Effector memory CD8-positive, alpha-beta T cell (primary cell): ENCODE measurements around the gene CISD2.

Source experiments
- ATAC-seq: fragments of 150-1000 bp; cut with Tn5 transposase; replicated peaks from 2 replicates; pipeline ENCODE4 v1.10.0; 2021; ENCODE audit warnings: mild to moderate bottlenecking, moderate library complexity
- DNase-seq, 3 experiments: peaks; one replicate each; pipeline ENCODE4 v3.0.0; 2021
- H3K27ac Mint-ChIP-seq, 2 donors: one replicate each; pipeline ENCODE4 v1.8.0; 2022; ENCODE audit warnings: mild to moderate bottlenecking in 2 of 2, mixed read lengths in 2 of 2, moderate library complexity in 2 of 2
- H3K27me3 Mint-ChIP-seq, 2 donors: one replicate each; pipeline ENCODE4 v1.8.0; 2022; ENCODE audit warnings: mixed read lengths in 2 of 2
- H3K36me3 Mint-ChIP-seq: one replicate; pipeline ENCODE4 v1.8.0; 2022; ENCODE audit warnings: mild to moderate bottlenecking, moderate library complexity, mixed read lengths; ENCODE audit not compliant: insufficient read depth
- H3K4me1 Mint-ChIP-seq, 2 donors: one replicate each; pipeline ENCODE4 v1.8.0; 2022; ENCODE audit warnings: low read depth in 2 of 2, mixed read lengths in 2 of 2
- H3K4me3 Mint-ChIP-seq, 2 donors: one replicate each; pipeline ENCODE4 v1.8.0; 2022; ENCODE audit warnings: mild to moderate bottlenecking in 2 of 2, mixed read lengths in 2 of 2, moderate library complexity in 2 of 2
- H3K9me3 Mint-ChIP-seq, 2 donors: one replicate each; pipeline ENCODE4 v1.8.0; 2022; ENCODE audit warnings: mixed read lengths in 2 of 2

CISD2 gene

DNA sequence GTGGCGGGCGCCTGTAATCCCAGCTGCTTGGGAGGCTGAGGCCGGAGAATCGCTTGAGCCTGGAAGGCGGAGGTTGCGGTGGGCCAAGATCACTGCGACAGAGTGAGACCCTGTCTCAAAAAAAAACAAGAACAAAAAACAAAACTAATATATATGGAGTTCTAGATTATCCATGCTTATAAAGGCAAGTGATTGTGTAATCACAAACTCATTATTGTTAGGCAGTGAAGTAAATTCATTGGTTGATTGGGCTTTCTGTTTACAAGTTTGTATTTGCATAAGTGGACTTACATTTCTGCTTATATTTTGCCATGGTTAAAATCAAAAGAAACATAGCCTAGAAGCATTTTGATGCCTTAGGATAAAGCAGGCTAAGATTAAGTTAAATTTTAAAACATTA lies 39.0 kb upstream of the CISD2 start:
- H3K4me1 Mint-ChIP-seq, result peaks cover 6 to 20% of the 10 kb centered on the region in 2 donors
- H3K27me3 Mint-ChIP-seq, result no peaks in the 10 kb centered on the region
- no peaks in the 10 kb centered on the region for H3K36me3 Mint-ChIP-seq
- no peak for ATAC-seq
- no peak for DNase-seq
- H3K27ac Mint-ChIP-seq, result no peak overlapping the region
- H3K4me3 Mint-ChIP-seq, result no peak overlapping the region
- H3K9me3 Mint-ChIP-seq, result no peaks in the 10 kb centered on the region

DNA sequence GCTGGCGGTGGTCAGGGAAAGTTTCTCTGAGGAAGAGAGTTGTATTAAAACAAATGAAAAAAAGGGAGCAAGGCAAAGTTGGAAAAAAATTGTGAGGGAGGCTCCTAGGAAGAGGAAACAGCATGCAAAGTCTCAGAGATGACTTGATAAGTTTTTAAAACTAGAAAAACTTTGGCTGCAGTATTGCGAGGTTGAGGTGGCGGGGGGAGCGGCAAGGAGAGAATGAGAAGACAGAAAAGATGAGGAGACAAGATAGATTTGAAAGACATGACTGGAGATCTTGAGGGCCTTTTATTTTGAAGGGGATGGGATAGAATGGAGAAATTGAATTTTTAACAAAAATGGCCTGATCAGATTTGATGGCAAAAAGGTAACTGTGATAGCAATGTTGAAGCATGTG lies 36.7 kb upstream of the CISD2 start:
- Mint-ChIP-seq H3K27me3 (no peaks in the 10 kb centered on the region), H3K36me3 (peaks cover 3% of the 10 kb centered on the region)
- ATAC-seq, result no peak

DNA sequence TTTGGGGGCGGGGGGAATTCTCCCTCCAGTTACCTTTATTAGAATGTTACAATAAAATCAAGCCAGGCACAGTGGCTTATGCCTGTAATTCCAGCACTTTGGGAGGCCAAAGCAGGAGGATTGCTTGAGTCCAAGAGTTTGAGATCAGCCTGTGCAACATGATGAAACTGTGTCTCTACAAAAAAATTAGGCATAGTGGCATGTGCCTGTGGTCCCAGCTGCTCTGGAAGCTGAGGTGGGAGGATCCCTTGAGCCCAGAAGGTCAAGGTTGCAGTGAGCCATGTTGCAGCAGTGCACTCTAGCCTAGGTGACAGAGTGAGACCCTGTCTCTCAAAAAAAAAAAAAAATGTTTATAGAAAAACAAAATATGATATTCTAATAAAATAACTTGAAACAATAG lies 36.1 kb upstream of the CISD2 start:
- H3K27me3 Mint-ChIP-seq, result no peaks in the 10 kb centered on the region
- peak overlapping the region in 1 of 2 donors; percentile 23 for H3K27ac Mint-ChIP-seq
- peaks cover 3% of the 10 kb centered on the region for H3K36me3 Mint-ChIP-seq
- ATAC-seq, result no peak
- DNase-seq, result no peak
- peaks cover 6 to 20% of the 10 kb centered on the region in 2 donors for H3K4me1 Mint-ChIP-seq
- no peak overlapping the region for H3K4me3 Mint-ChIP-seq
- no peaks in the 10 kb centered on the region for H3K9me3 Mint-ChIP-seq

More for the DNA sequence above, 36.7 kb upstream of the CISD2 start:
- DNase-seq, result no peak
- H3K27ac Mint-ChIP-seq, result peak overlapping the region in 1 of 2 donors; percentile 23
- no peaks in the 10 kb centered on the region for H3K9me3 Mint-ChIP-seq
- H3K4me1 Mint-ChIP-seq, result peaks cover 6 to 20% of the 10 kb centered on the region in 2 donors
- no peak overlapping the region for H3K4me3 Mint-ChIP-seq

DNA sequence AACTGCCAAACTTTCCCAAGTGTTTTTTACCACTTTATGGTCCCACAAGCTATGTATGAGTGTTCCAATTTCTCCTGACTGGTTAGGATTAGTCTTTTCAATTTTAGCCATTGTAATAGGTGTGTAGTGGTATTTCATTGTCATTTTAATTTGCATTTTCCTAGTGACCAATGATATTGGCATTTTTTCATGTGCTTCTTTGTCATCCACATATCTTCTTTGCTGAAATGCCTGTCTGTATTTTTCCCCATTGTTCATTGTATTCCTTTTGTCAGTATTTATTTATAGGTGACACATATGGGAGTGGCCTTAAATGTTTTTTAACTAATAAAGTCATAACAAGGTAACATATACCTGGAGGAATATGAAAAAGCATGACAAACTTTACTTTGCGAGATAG lies 32.2 kb upstream of the CISD2 start:
- ATAC-seq (no peak), DNase-seq (no peak)
- Mint-ChIP-seq H3K36me3 (peaks cover 3% of the 10 kb centered on the region), H3K4me3 (no peak overlapping the region), H3K4me1 (peaks cover 0 to 6% of the 10 kb centered on the region in 2 donors), H3K9me3 (no peaks in the 10 kb centered on the region), H3K27ac (no peak overlapping the region), H3K27me3 (no peaks in the 10 kb centered on the region)

DNA sequence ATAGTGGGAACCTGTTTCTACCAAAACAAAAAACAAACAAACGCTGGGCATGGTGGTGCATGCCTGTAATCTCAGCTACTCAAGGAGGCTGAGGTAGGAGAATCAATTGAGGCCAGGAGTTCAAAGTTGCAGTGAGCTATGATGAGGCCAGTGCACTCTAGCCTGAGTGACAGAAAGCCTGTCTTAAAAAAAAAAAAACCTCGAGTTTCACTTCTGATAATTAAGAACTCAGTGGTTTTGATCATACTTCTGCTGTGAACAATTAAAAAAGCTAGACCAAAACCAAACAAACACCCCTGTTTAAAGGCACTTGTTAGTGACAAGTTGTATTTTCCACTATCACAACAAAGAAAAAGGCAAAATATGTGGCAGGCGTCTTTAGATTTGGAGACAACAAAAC lies 26.4 kb upstream of the CISD2 start:
- H3K27ac Mint-ChIP-seq, result peak overlapping the region in 1 of 2 donors; percentile 75
- no peaks in the 10 kb centered on the region for H3K4me1 Mint-ChIP-seq
- H3K4me3 Mint-ChIP-seq, result no peak overlapping the region
- no peaks in the 10 kb centered on the region for H3K36me3 Mint-ChIP-seq
- no peaks in the 10 kb centered on the region for H3K9me3 Mint-ChIP-seq
- no peak for ATAC-seq
- H3K27me3 Mint-ChIP-seq, result no peaks in the 10 kb centered on the region
- no peak for DNase-seq

DNA sequence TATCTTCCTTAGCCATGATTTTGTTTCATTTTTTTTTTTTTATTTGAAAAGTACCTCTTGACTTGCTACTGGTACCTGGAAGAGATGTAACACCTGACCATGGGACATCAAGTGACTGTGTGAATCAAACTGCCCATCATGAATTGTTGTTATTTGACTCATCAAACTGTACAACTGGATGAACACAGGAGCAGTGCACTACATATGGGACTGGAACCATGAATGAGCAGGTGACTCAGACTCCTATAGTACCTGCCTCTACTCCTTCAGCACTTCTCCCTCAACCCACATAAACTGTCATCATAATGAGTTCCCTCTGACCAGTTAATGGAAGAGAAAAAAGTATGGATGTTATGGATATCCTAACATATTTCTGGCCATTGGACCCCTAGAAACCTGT lies 25.5 kb upstream of the CISD2 start:
- ATAC-seq (no peak), DNase-seq (no peak)
- no peak overlapping the region for H3K4me3 Mint-ChIP-seq
- no peaks in the 10 kb centered on the region for H3K9me3 Mint-ChIP-seq
- no peaks in the 10 kb centered on the region for H3K36me3 Mint-ChIP-seq
- H3K27me3 Mint-ChIP-seq, result no peaks in the 10 kb centered on the region
- no peaks in the 10 kb centered on the region for H3K4me1 Mint-ChIP-seq
- no peak overlapping the region for H3K27ac Mint-ChIP-seq

DNA sequence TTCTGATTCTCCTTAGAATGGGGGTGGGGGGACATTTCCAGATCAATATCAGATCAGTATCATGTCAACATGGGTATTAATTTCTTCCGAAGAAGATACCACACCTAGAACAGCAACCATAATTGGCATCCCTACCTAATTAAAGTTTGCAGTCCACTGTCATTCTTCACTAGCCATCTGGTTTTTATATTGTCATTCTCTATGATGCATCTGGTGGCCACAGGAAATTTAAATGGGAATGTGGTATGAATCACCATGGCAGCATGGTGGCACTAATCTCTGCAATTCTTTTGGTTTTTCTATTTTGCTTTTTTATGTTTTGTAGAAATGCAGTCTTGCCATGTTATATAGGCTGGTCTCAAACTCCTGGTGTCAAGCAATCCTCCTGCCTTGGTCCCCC lies 24.9 kb upstream of the CISD2 start:
- ATAC-seq (no peak), DNase-seq (no peak)
- no peaks in the 10 kb centered on the region for H3K36me3 Mint-ChIP-seq
- no peaks in the 10 kb centered on the region for H3K9me3 Mint-ChIP-seq
- H3K27me3 Mint-ChIP-seq, result no peaks in the 10 kb centered on the region
- no peak overlapping the region for H3K4me3 Mint-ChIP-seq
- H3K27ac Mint-ChIP-seq, result no peak overlapping the region
- no peaks in the 10 kb centered on the region for H3K4me1 Mint-ChIP-seq

DNA sequence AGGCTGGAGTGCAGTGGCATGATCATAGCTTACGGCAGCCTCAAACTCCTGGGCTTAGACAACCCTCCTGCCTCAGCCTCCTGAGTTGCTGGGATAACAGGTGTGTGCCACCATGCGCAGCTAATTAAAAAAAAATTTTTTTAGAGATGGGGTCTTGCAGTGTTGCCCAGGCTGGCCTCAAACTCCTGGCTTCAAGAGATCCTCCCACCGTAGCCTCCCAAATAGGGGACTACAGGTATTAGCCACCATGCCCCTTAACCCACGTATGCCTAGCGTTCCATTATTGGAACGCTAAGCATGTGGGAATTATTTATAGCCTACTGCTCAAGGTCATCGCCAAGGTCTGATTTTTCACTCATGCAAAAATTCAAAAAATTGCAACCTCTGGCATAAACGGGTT lies 21.1 kb upstream of the CISD2 start:
- H3K4me1 Mint-ChIP-seq, result peaks cover 3 to 4% of the 10 kb centered on the region in 2 donors
- ATAC-seq (no peak), DNase-seq (no peak)
- no peaks in the 10 kb centered on the region for H3K9me3 Mint-ChIP-seq
- no peak overlapping the region for H3K4me3 Mint-ChIP-seq
- no peaks in the 10 kb centered on the region for H3K27me3 Mint-ChIP-seq
- no peak overlapping the region for H3K27ac Mint-ChIP-seq
- H3K36me3 Mint-ChIP-seq, result no peaks in the 10 kb centered on the region

DNA sequence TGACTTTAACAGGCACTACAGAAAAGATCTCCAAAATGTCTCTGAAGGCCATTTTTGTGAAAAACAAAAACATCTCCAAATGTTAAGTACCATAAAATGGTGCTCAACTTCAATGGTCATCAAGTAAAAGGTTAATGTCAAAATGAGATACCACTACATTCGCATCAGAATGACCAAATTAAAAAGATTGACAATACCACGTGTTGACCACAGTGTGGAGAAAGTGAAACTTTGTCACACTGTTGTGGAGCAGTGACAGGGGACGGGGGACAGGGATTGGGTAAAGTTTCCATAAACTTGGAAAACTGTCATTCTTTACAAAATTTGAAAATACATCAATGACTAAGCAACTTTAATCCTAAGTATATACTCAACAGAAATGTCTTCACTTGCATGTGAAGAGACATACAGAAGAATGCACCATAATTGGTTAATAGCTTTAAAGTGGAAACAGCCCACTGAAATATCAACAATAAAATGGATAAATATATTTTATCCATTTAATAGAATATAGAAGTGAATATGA lies 19.1 kb upstream of the CISD2 start:
- no peaks in the 10 kb centered on the region for H3K27me3 Mint-ChIP-seq
- no peak for ATAC-seq
- no peak overlapping the region for H3K27ac Mint-ChIP-seq
- no peak overlapping the region for H3K4me3 Mint-ChIP-seq
- H3K36me3 Mint-ChIP-seq, result no peaks in the 10 kb centered on the region
- DNase-seq, result no peak
- peaks cover 3 to 4% of the 10 kb centered on the region in 2 donors for H3K4me1 Mint-ChIP-seq
- no peaks in the 10 kb centered on the region for H3K9me3 Mint-ChIP-seq

DNA sequence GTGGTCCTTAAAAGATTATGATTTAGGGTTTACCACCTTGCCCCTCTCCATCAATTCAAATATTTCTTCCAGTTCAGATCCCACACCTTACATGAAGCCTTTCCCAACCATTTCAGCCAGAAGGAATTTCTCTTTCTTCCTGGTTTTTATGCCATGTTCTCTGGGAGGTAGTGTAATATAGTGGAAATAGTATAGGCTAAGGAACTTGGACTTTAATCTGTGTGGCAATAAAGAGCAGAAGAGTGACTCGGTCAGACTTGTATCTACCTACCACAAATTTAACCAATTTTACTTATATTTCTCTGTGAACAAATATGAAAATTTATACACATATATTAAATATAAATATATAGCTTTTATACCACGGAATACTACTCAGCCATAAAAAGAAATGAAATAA lies 18.4 kb upstream of the CISD2 start:
- no peaks in the 10 kb centered on the region for H3K9me3 Mint-ChIP-seq
- peaks cover 3 to 4% of the 10 kb centered on the region in 2 donors for H3K4me1 Mint-ChIP-seq
- no peak overlapping the region for H3K4me3 Mint-ChIP-seq
- no peaks in the 10 kb centered on the region for H3K36me3 Mint-ChIP-seq
- no peak for DNase-seq
- H3K27me3 Mint-ChIP-seq, result no peaks in the 10 kb centered on the region
- H3K27ac Mint-ChIP-seq, result no peak overlapping the region
- ATAC-seq, result no peak

DNA sequence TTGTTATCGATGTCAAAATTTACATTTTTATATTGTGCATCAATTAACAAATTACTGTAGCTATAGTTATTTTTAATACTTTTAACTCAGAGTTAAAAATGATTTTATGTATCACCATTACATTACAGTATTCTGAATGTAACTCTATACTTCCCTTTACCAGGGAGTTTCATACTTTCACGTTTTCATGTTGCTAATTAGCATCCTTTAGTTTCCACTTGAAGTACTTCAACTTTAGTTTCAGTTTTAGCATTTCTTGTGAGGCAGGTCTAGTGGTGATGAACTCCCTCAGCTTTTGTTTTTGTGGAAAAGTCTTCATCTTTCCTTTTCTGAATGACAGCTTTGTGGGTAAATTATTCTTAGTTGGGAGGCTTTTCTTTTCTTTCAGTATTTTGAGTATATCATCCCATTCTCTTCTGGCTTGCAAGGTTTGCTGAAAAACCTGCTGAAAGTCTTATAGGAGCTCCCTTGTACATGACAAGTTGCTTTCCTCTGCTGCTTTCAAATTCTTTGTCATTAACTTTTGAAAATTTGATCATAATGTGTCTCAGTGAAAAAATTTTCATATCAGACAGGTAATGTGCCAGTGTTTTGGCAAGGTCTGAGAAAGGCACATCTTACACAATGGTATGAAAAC lies 9.8 kb upstream of the CISD2 start:
- H3K4me1 Mint-ChIP-seq, result peaks cover 0 to 4% of the 10 kb centered on the region in 2 donors
- H3K9me3 Mint-ChIP-seq, result peaks cover 5 to 18% of the 10 kb centered on the region in 2 donors
- DNase-seq (no peak), ATAC-seq (no peak)
- H3K36me3 Mint-ChIP-seq, result no peaks in the 10 kb centered on the region
- H3K27ac Mint-ChIP-seq, result no peak overlapping the region
- H3K4me3 Mint-ChIP-seq, result no peak overlapping the region
- H3K27me3 Mint-ChIP-seq, result no peaks in the 10 kb centered on the region

DNA sequence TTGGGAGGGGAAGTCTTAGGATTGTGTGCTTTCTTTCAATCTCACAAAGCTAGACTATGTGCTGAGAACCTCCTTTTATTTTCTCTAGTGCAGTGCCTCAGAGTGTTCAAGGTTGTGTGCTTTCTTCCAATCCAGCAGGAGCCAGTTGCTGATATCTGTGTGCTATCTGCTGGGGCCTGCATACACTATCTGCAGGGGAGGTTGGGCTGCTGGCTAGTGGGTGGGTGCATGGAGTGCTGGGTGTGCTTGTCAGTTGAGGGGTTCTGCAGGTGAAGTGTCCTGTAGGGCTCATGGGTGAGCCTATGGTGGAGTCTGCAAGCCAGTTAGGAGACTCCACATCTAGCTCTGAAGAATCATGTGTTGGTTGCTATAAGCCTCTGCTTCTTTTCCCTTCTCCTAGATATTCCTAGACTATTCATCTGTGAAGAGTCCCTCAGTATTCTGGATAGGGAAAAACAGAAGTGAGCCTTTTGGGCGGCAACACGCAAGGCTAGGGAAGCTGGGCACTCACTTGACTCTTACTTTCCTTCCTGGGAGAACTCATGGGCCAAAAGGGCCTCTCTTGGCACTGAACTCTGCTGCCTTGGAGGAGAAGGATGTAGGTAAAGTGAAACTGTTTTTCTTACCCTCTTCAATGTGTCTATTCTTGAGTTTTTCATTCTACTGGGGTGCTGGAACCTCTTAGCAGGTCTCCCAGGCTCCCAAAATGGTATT lies 8.0 kb upstream of the CISD2 start:
- DNase-seq (no peak), ATAC-seq (no peak)
- H3K9me3 Mint-ChIP-seq, result peaks cover 5 to 18% of the 10 kb centered on the region in 2 donors
- peaks cover 4% of the 10 kb centered on the region in 2 donors for H3K4me1 Mint-ChIP-seq
- no peak overlapping the region for H3K4me3 Mint-ChIP-seq
- H3K36me3 Mint-ChIP-seq, result no peaks in the 10 kb centered on the region
- H3K27me3 Mint-ChIP-seq, result no peaks in the 10 kb centered on the region
- no peak overlapping the region for H3K27ac Mint-ChIP-seq

DNA sequence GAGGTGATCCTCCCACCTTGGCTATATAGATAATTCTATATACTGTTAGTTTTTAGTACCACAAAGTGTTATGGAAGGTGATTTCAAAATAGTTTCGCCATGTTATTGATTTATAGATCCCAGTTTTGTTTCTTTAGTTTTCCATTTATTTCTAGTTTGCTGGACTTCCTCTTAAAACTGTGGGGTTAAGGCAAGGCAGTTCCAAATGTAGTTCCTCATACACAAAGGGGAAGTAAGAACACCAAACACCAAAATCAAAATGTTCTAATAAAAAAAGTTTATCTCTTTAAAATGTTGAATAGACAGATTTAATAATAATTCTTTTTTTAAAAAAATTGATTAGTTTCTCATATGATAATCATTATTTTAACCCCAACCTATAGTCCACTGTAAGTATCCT lies 6.8 kb upstream of the CISD2 start:
- DNase-seq, result no peak
- no peaks in the 10 kb centered on the region for H3K36me3 Mint-ChIP-seq
- peaks cover 4 to 9% of the 10 kb centered on the region in 2 donors for H3K4me1 Mint-ChIP-seq
- ATAC-seq, result no peak
- no peaks in the 10 kb centered on the region for H3K27me3 Mint-ChIP-seq
- no peak overlapping the region for H3K27ac Mint-ChIP-seq
- H3K4me3 Mint-ChIP-seq, result no peak overlapping the region
- H3K9me3 Mint-ChIP-seq, result peaks cover 5 to 18% of the 10 kb centered on the region in 2 donors

DNA sequence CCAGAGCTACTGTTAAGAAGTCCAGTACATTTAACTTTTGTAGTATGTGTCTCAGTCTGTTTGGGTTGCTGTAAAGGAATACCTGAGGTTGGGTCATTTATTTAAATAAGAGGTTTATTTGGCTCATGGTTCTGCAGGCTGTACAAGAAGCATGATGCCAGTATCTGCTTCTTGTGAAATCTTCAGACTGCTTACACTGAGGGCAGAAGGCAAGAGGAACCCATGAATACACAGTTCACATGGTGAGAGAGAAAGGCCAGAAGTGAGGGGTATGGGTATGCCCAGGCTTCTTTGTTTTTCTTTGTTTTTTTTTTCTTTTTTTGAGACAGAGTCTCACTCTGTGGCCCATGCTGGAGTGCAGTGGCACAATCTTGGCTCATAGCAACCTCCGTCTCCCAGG lies 6.0 kb upstream of the CISD2 start:
- no peaks in the 10 kb centered on the region for H3K27me3 Mint-ChIP-seq
- no peak overlapping the region for H3K27ac Mint-ChIP-seq
- ATAC-seq, result no peak
- peaks cover 5 to 18% of the 10 kb centered on the region in 2 donors for H3K9me3 Mint-ChIP-seq
- H3K4me3 Mint-ChIP-seq, result no peak overlapping the region
- no peak for DNase-seq
- H3K4me1 Mint-ChIP-seq, result peaks cover 4 to 9% of the 10 kb centered on the region in 2 donors
- peaks cover under 1% of the 10 kb centered on the region for H3K36me3 Mint-ChIP-seq
